ENCODE measurements around the gene FFAR4.

Gene FFAR4

GRCh38 chr10:93599778-93600177, 33.3 kb downstream of the FFAR4 start:
- no peak for DNase-seq (ENCODE audit: low read depth in 2 of 2)

DNA sequence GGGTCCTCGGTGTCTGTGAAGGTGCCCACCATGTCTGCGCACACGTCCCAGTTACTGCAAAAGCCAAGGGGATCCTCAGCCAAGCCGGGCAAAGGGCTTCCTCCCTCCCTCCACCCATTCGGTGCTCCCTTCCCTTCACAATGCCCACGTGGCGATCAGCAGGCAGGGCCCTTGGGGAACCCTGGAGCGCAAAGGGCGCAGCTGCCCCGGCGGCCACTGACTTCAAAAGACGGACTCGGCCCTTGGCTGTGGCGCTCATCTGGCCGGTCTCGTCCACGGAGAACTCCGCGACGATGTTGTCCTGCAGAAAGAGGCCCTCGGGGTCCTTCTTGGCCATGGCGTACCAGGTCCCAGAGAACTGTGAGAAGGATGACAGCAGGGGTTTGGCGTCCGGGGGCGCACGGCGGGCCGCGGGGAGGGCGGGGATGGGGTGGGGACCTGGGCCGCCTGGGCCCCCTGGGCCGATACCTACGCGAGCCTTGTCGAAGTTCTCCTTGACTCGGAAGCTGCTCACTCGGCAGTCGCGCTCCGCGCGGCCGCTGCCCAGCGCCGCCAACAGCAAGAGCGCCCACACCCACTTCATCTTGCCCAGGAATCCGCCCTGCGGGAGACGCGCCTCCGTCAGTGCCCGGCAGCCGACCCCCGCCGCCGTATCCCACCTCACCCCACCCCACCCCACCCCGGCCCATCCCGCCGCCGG, 34.1 kb downstream of the FFAR4 start:
- DNase-seq (ENCODE audit: low read depth in 2 of 2), result no peak

DNA sequence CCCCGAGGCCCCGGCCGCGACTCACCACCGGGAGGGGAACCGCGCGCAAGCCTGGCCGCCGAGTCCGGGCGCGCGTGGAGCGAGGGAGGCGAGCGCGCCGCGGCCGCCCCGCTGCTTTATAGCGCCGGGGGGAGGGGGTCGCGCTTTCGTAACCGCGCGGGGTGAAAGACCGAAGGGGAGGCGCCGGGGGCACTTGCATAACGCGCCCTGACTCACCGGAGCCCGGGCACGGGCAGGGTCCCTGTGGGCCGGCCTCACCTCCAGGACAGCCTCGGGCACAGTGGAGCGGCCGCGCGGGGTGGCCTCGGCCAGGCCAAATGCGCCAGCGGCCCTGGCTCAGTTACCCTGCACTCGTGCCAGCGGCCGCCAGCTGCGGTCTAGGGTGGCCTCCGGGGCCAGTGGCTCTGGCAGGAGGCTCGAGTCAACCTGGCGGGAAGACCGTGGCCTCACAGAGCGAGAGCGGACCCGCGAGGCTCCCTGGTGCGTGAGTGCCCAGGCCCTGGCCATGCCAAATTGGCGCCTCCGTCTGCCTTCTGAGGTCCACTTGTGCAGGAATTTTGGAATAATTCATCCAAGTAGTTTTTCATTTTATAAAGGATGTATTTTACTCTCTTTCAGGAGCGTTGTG, 34.8 kb downstream of the FFAR4 start, which contains the start of gene RBP4:
Gene RBP4, minus strand, starts transcription at position 90 of the 628 bp plus-strand sequence. CDS start 207 bp downstream, outside the sequence.
- no peak for DNase-seq (ENCODE audit: low read depth in 2 of 2)

DNA sequence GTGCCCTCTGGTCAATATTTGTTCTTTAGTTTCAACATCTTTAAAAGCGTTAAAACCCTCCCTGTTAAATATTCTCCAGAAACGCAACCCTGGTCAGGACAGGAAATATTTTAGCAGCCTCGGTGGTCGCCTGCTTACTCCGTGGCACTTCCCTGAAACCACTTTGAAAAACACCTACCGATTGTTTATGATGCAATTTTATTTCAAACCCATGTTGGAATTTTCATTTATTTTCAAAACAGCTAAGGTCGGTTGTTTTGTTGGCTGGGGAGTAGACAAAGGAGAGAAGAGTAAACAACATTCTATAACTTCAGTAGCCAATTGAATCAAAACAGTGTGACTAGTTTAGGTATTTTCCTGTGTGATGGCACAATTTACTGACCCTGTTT, 35.3 kb downstream of the FFAR4 start:
- no peak for DNase-seq (ENCODE audit: low read depth in 2 of 2)

DNA sequence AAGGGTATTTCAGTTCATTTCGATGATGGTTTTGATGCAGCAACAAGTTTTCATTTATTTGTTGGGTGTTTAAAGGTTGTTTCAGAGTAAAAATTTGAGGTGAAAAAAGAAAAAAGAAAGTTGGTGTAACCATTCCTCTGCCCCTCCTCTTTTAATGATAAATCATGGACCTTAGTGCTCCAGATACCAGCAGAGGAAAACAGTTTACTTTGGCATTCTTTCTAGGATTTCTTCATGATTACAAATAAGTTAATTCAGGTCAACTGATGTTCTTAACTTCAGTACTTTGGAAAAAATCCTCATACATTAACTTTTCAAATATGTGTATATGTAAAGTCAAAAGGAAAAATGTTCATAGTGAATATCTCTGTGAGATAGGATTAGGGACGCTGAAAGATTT, 36.6 kb downstream of the FFAR4 start:
- no peak for DNase-seq (ENCODE audit: low read depth in 2 of 2)

DNA sequence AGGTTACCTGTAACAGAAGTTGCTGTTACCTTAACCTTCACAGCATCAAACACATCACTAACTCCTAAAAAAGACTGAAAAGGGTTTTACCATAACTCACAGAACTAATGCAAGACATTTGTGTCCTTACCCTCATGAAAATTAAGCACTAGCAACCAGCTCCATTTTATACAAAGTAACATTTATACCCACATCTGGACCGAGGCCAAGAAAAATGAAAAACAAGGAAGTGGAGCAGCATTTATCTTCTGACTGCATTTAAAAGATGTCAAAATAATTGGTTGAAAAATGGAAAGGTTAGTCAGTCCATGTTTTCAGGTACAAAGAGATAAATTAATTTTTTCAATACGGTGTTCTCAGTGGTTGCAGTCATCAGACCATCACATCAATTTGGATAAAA, 37.7 kb downstream of the FFAR4 start:
- DNase-seq (ENCODE audit: low read depth in 2 of 2), result no peak

- DNase-seq (ENCODE audit: low read depth in 2 of 2), result no peak
These were observed 42.0 kb downstream of the FFAR4 start for GRCh38 chr10:93608421-93608820.

GRCh38 chr10:93612311-93612710, 45.8 kb downstream of the FFAR4 start, which contains the start of gene PDE6C:
PDE6C (plus strand) TSS chr10:93612537; CDS start chr10:93612726, 189 bp downstream.
- DNase-seq (ENCODE audit: low read depth in 2 of 2), result no peak

GRCh38 chr10:93613126-93613525, 46.7 kb downstream of the FFAR4 start:
- no peak for DNase-seq (ENCODE audit: low read depth in 2 of 2)

GRCh38 chr10:93614101-93614825, 47.8 kb downstream of the FFAR4 start:
- no peak for DNase-seq (ENCODE audit: low read depth in 2 of 2)

DNA sequence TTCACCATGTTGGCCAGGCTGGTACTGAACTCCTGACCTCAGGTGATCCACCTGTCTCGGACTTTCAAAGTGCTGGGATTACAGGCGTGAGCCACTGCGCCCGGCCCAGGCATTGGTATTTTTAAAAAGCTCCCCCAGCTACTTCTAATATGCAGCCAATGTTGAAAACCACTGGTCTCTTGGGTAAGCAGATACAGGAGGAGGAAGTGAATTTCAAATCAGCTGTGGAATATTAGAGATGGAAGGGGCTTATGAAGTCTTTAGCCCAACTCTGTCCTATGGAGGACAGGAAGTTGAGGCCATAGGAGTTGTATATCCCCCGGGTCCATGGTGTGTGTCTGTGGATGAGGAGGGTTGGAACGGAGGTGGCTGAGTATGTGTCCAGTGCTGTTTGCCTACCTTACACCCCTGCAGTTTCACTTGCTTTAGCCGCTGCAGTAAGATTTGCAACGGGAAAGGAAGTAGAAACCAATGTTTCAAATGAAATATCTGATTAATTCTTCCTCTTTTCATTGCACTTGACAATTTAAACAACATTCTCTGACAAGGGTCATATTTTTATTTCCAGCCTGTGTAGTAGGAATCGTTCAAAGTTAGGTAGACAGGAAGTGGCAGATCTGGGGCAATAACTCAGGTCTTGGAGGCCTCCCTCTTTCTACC, 49.2 kb downstream of the FFAR4 start:
- DNase-seq (ENCODE audit: low read depth in 2 of 2), result no peak

GRCh38 chr10:93620925-93621324, 54.5 kb downstream of the FFAR4 start:
- no peak for DNase-seq (ENCODE audit: low read depth in 2 of 2)

DNA sequence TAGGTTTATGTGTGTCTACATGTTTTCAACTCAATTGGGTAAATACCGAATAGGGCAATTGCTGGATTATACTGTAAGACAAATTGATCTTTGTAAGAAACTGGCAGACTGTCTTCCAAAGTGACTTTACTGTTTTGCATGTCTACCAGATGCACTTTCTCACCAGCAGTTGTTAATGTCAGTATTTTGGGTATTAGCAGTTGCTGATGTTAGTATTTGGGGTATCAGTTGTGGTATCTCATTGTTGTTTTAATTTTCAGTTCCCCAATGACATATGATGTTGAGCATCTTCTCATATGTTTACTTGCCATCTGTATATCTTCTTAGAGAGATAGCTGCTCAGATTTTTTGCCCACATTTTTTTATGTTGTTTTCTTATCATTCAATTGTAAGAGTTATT, 56.5 kb downstream of the FFAR4 start:
- no peak for DNase-seq (ENCODE audit: low read depth in 2 of 2)

- DNase-seq (ENCODE audit: low read depth in 2 of 2), result no peak
These were observed 62.4 kb downstream of the FFAR4 start for GRCh38 chr10:93628858-93629257.

DNA sequence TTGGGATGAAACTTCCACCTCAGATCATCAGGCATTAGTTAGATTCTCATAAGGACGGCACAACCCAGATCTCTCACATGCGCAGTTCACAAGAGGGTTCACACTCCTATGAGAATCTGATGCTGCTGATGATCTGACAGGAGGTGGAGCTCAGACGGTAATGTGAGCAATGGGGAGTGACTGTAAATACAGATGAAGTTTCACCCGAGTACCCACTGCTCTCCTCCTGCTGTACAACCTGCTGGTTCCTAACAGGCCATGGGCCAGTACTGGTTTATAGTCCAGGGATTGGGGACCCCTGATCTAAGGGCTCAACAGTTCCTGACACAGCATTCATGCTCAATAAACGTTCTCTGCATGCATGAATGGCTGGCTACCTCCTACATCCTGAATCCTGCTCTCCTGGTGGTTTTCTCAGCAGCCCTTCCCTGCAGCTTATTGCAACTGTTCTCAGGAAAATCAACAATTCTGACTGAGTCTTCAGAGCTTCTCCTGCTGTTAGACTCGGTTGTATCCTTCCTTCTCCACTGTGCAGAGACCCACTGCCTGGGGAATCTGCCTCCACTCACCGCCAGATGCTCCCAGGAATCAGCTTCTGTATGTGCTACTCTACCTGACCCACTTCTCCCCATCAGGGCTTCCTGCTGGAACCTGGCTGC, 63.3 kb downstream of the FFAR4 start:
- DNase-seq (ENCODE audit: low read depth in 2 of 2), result no peak

GRCh38 chr10:93630625-93631557, 64.4 kb downstream of the FFAR4 start:
- DNase-seq (ENCODE audit: low read depth in 2 of 2), result no peak
